ENCODE measurements around the gene GDI2.
"Not testable (repeated sequence)": the region's sequence is repeated elsewhere in the genome, so short reads cannot be mapped to it uniquely, and the experiment has no call there.

The GDI2 gene

DNA sequence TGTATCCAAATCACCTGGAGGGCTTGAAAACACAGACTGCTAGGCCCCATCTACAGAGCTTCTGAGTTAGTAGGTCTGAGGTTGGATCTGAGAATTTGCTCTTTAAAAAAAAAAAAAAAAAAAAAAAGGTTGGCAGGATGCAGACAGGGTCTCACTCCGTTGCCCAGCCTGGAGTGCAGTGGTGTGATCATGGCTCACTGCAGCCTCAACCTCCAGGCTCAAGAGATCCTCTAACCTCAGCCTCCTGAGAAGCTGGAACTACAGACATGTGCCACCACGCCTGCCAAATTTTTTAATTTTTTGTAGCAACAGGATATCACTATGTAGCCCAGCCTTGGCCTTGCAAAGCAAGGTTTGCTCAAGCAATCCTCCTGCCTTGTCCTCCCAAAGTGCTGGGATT lies 8.0 kb downstream of the GDI2 start:
- DNase-seq (ENCODE audit: insufficient read length, low spot score) = no peak
- no peak for TF ChIP-seq POU2F2 (IDR thresholded peaks at IDR 0.05; ENCODE audit: low read depth, low read length)
- TF ChIP-seq PAX5 (IDR thresholded peaks at IDR 0.05; ENCODE audit: insufficient read depth, low read length, severe bottlenecking) = no peak
- no peak for TF ChIP-seq TAF1 (IDR thresholded peaks at IDR 0.05; ENCODE audit: low read depth, low read length)
- TF ChIP-seq SPI1 (IDR thresholded peaks at IDR 0.05; ENCODE audit: low read depth, low read length) = no peak
- TF ChIP-seq POLR2A (IDR thresholded peaks at IDR 0.05; ENCODE audit: low read depth, low read length) = no peak
- TF ChIP-seq POLR2AphosphoS5 (IDR thresholded peaks at IDR 0.05; ENCODE audit: low read depth, low read length) = no peak
- FAIRE-seq = no peak

DNA sequence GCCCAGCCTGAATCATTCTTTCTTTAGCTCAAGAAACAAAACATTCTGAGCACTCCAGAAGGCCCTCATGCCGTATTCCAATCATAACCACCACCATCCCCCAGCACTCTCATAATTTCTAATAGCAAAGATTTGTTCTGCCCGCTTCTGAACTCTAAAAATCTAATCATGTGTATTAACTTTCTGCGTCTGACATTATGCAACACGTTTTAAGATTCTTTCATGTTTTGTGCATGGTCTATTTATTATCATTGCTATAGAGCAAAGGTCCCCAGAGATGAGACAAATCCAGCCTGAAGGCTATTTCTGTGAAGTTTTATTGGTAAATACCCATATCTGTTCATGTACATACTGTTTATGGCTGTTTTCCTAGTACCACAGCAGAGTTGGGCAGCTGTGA lies 8.8 kb downstream of the GDI2 start:
- TF ChIP-seq PAX5 (IDR thresholded peaks at IDR 0.05; ENCODE audit: insufficient read depth, low read length, severe bottlenecking) = no peak
- no peak for TF ChIP-seq TAF1 (IDR thresholded peaks at IDR 0.05; ENCODE audit: low read depth, low read length)
- no peak for TF ChIP-seq SPI1 (IDR thresholded peaks at IDR 0.05; ENCODE audit: low read depth, low read length)
- no peak for TF ChIP-seq POLR2A (IDR thresholded peaks at IDR 0.05; ENCODE audit: low read depth, low read length)
- TF ChIP-seq POLR2AphosphoS5 (IDR thresholded peaks at IDR 0.05; ENCODE audit: low read depth, low read length) = no peak
- no peak for FAIRE-seq
- DNase-seq (ENCODE audit: insufficient read length, low spot score) = no peak

- TF ChIP-seq POLR2AphosphoS5 (IDR thresholded peaks at IDR 0.05; ENCODE audit: low read depth, low read length) = no peak
- TF ChIP-seq POLR2A (IDR thresholded peaks at IDR 0.05; ENCODE audit: low read depth, low read length) = no peak
- no peak for TF ChIP-seq SPI1 (IDR thresholded peaks at IDR 0.05; ENCODE audit: low read depth, low read length)
- no peak for TF ChIP-seq TAF1 (IDR thresholded peaks at IDR 0.05; ENCODE audit: low read depth, low read length)
- TF ChIP-seq POU2F2 (IDR thresholded peaks at IDR 0.05; ENCODE audit: low read depth, low read length) = no peak
- FAIRE-seq = no peak
- no peak for DNase-seq (ENCODE audit: insufficient read length, low spot score)
Measured at GRCh38 chr10:5800782-5801181, 12.5 kb downstream of the GDI2 start.

DNA sequence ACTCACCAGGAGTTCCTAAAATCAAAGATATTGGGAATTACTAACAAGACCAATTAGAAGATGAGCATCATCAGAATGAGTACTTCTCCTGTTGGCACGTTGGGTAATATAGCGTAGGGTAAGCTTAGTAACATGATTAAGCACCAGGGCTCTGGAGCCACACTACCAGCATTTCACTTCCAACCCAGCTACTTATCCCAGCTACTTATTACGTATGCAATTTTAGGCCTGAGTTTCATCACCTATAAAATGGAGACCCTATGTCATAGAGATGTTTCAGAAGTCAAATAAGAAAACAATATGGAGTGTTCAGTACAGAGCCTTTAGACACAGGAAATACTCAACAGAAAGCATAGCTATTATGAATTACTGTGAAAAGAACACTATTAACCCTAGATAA lies 19.0 kb downstream of the GDI2 start:
- TF ChIP-seq PAX5 (IDR thresholded peaks at IDR 0.05; ENCODE audit: insufficient read depth, low read length, severe bottlenecking) (no peak), POU2F2 (IDR thresholded peaks at IDR 0.05; ENCODE audit: low read depth, low read length) (no peak), TAF1 (IDR thresholded peaks at IDR 0.05; ENCODE audit: low read depth, low read length) (no peak), POLR2A (IDR thresholded peaks at IDR 0.05; ENCODE audit: low read depth, low read length) (no peak), SPI1 (IDR thresholded peaks at IDR 0.05; ENCODE audit: low read depth, low read length) (no peak), POLR2AphosphoS5 (IDR thresholded peaks at IDR 0.05; ENCODE audit: low read depth, low read length) (no peak)
- DNase-seq (ENCODE audit: insufficient read length, low spot score) (no peak), FAIRE-seq (no peak)

- FAIRE-seq (no peak), DNase-seq (ENCODE audit: insufficient read length, low spot score) (no peak)
Measured at GRCh38 chr10:5789626-5790025, 23.6 kb downstream of the GDI2 start.

GRCh38 chr10:5788969-5789368 lies 24.3 kb downstream of the GDI2 start:
- no peak for TF ChIP-seq POLR2AphosphoS5 (IDR thresholded peaks at IDR 0.05; ENCODE audit: low read depth, low read length)
- no peak for TF ChIP-seq PAX5 (IDR thresholded peaks at IDR 0.05; ENCODE audit: insufficient read depth, low read length, severe bottlenecking)
- no peak for TF ChIP-seq TAF1 (IDR thresholded peaks at IDR 0.05; ENCODE audit: low read depth, low read length)
- FAIRE-seq (no peak), DNase-seq (ENCODE audit: insufficient read length, low spot score) (no peak)

More at GRCh38 chr10:5789626-5790025, 23.6 kb downstream of the GDI2 start:
- TF ChIP-seq PAX5 (IDR thresholded peaks at IDR 0.05; ENCODE audit: insufficient read depth, low read length, severe bottlenecking) (no peak), POU2F2 (IDR thresholded peaks at IDR 0.05; ENCODE audit: low read depth, low read length) (no peak), POLR2AphosphoS5 (IDR thresholded peaks at IDR 0.05; ENCODE audit: low read depth, low read length) (no peak), POLR2A (IDR thresholded peaks at IDR 0.05; ENCODE audit: low read depth, low read length) (no peak), TAF1 (IDR thresholded peaks at IDR 0.05; ENCODE audit: low read depth, low read length) (no peak), SPI1 (IDR thresholded peaks at IDR 0.05; ENCODE audit: low read depth, low read length) (no peak)

DNA sequence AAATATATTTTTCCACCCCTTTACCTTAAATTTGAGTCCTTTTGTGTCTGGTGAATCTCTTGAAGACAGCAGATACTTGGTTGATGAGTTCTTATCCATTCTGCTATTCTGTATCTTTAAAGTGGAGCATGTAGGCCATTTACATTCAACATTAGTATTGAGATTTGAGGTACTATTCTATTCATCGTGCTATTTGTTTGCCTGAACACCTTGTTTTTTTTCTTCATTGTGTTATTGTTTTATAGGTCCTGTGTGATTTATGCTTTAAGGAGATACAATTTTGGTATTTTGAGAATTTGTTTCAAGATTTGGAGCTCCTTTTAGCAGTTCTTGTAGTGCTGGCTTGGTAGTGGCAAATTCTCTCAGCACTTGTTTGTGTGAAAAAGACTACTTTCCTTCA lies 29.9 kb downstream of the GDI2 start:
- no peak for FAIRE-seq
- TF ChIP-seq TAF1 (IDR thresholded peaks at IDR 0.05; ENCODE audit: low read depth, low read length) (no peak), POU2F2 (IDR thresholded peaks at IDR 0.05; ENCODE audit: low read depth, low read length) (no peak), SPI1 (IDR thresholded peaks at IDR 0.05; ENCODE audit: low read depth, low read length) (no peak), POLR2A (IDR thresholded peaks at IDR 0.05; ENCODE audit: low read depth, low read length) (no peak), PAX5 (IDR thresholded peaks at IDR 0.05; ENCODE audit: insufficient read depth, low read length, severe bottlenecking) (no peak), POLR2AphosphoS5 (IDR thresholded peaks at IDR 0.05; ENCODE audit: low read depth, low read length) (no peak)
- DNase-seq (ENCODE audit: insufficient read length, low spot score) = no peak

- TF ChIP-seq POLR2AphosphoS5 (IDR thresholded peaks at IDR 0.05; ENCODE audit: low read depth, low read length) (no peak), POU2F2 (IDR thresholded peaks at IDR 0.05; ENCODE audit: low read depth, low read length) (no peak), TAF1 (IDR thresholded peaks at IDR 0.05; ENCODE audit: low read depth, low read length) (no peak), SPI1 (IDR thresholded peaks at IDR 0.05; ENCODE audit: low read depth, low read length) (no peak), POLR2A (IDR thresholded peaks at IDR 0.05; ENCODE audit: low read depth, low read length) (no peak), PAX5 (IDR thresholded peaks at IDR 0.05; ENCODE audit: insufficient read depth, low read length, severe bottlenecking) (no peak)
- no peak for FAIRE-seq
- no peak for DNase-seq (ENCODE audit: insufficient read length, low spot score)
Measured at GRCh38 chr10:5782174-5782573, 31.1 kb downstream of the GDI2 start.

DNA sequence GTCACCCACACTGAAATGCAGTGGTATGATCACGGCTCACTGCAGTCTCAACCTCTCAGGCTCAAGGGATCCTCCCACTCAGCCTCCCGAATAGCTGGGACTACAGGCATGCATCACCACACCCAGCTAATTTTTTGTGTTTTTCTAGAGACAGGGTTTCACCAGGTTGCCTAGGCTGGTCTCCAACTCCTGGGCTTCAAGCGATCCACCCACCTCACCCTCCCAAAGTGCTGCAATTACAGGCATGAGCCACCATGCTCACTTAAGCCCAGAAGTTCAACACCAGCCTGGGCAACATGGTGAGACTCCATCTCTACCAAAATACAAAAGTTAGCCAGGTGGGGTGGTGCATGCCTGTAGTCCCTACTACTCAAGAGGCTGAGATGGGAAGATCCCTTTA lies 33.5 kb downstream of the GDI2 start:
- FAIRE-seq (no peak), DNase-seq (ENCODE audit: insufficient read length, low spot score) (no peak)
- TF ChIP-seq POLR2A (IDR thresholded peaks at IDR 0.05; ENCODE audit: low read depth, low read length) (no peak), POLR2AphosphoS5 (IDR thresholded peaks at IDR 0.05; ENCODE audit: low read depth, low read length) (no peak), PAX5 (IDR thresholded peaks at IDR 0.05; ENCODE audit: insufficient read depth, low read length, severe bottlenecking) (no peak), TAF1 (IDR thresholded peaks at IDR 0.05; ENCODE audit: low read depth, low read length) (no peak), SPI1 (IDR thresholded peaks at IDR 0.05; ENCODE audit: low read depth, low read length) (no peak)

GRCh38 chr10:5777758-5778157 lies 35.5 kb downstream of the GDI2 start:
- not testable (repeated sequence) for DNase-seq (ENCODE audit: insufficient read length, low spot score); FAIRE-seq

DNA sequence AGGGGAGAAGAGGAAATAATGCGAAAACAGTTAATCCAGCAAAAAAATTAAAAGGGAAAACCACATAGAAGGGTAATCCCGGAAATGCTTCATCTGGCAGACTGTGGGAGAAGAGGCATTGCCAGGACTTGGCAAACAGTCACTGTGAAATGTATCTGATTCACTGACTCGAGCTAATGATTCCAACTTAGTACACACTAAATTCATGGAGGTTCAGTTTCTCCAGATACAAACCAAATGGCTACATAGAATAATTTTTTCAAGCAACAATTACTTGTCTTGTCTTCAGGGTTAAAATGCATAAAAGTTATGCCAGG lies 36.4 kb downstream of the GDI2 start:
- FAIRE-seq (no peak), DNase-seq (ENCODE audit: insufficient read length, low spot score) (no peak)
- TF ChIP-seq POLR2A (IDR thresholded peaks at IDR 0.05; ENCODE audit: low read depth, low read length) (no peak), SPI1 (IDR thresholded peaks at IDR 0.05; ENCODE audit: low read depth, low read length) (no peak), POU2F2 (IDR thresholded peaks at IDR 0.05; ENCODE audit: low read depth, low read length) (no peak), TAF1 (IDR thresholded peaks at IDR 0.05; ENCODE audit: low read depth, low read length) (no peak)
